GM21367 (cell line): ENCODE measurements around the gene SLC1A2.

Experiments
- ATAC-seq: cut with Tn5 transposase; IDR thresholded peaks from one replicate; pipeline ENCODE4 v1.9.1; 2021; ENCODE audit not compliant: unreplicated experiment

The SLC1A2 gene

GRCh38 chr11:35276396-35277145, 142.8 kb downstream of the SLC1A2 start:
- no peak for ATAC-seq

- ATAC-seq, result no peak
Observed at GRCh38 chr11:35275786-35276170, 143.6 kb downstream of the SLC1A2 start.

- ATAC-seq, result no peak
Observed at GRCh38 chr11:35274909-35275785, 144.2 kb downstream of the SLC1A2 start.

GRCh38 chr11:35272391-35272902, 146.9 kb downstream of the SLC1A2 start:
- ATAC-seq, result peak; percentile 69

- no peak for ATAC-seq
Observed at GRCh38 chr11:35271031-35271430, 148.3 kb downstream of the SLC1A2 start.

- ATAC-seq, result no peak
Observed at GRCh38 chr11:35270342-35270741, 149.0 kb downstream of the SLC1A2 start.

- ATAC-seq, result no peak
Observed at GRCh38 chr11:35267504-35267903, 151.9 kb downstream of the SLC1A2 start.

- no peak for ATAC-seq
Observed at GRCh38 chr11:35265755-35266454, 153.5 kb downstream of the SLC1A2 start.

- ATAC-seq, result no peak
Observed at GRCh38 chr11:35262735-35263134, 156.6 kb downstream of the SLC1A2 start.

GRCh38 chr11:35262056-35262455, 157.3 kb downstream of the SLC1A2 start:
- no peak for ATAC-seq

GRCh38 chr11:35261197-35261596, 158.2 kb downstream of the SLC1A2 start:
- no peak for ATAC-seq

GRCh38 chr11:35260342-35260985, 158.9 kb downstream of the SLC1A2 start:
- no peak for ATAC-seq

- no peak for ATAC-seq
Observed at GRCh38 chr11:35259529-35259928, 159.8 kb downstream of the SLC1A2 start.

GRCh38 chr11:35257281-35257680, 162.1 kb downstream of the SLC1A2 start:
- ATAC-seq, result peak; percentile 99

- no peak for ATAC-seq
Observed at GRCh38 chr11:35256296-35256695, 163.1 kb downstream of the SLC1A2 start.

GRCh38 chr11:35255514-35255913, 163.8 kb downstream of the SLC1A2 start:
- ATAC-seq, result no peak

- no peak for ATAC-seq
Observed at GRCh38 chr11:35253237-35253636, 166.1 kb downstream of the SLC1A2 start.

GRCh38 chr11:35250621-35251020, 168.7 kb downstream of the SLC1A2 start:
- ATAC-seq, result no peak

- no peak for ATAC-seq
Observed at GRCh38 chr11:35250192-35250591, 169.2 kb downstream of the SLC1A2 start.

GRCh38 chr11:35248558-35249323, 170.6 kb downstream of the SLC1A2 start:
- ATAC-seq, result no peak
